ENCODE data around the gene TUBA8. TPM values are rescaled to one million over a fixed set of nuclear protein-coding genes. Genes with fewer than 3 reads are reported as not detected.
"Not testable (repeated sequence)": the region's sequence is repeated elsewhere in the genome, so short reads cannot be mapped to it uniquely, and the experiment has no call there.

The TUBA8 gene
- total RNA-seq, 6 donors from 2014 or later, result 0.61 to 1.2 (median 0.81) TPM; not detected in 1

DNA sequence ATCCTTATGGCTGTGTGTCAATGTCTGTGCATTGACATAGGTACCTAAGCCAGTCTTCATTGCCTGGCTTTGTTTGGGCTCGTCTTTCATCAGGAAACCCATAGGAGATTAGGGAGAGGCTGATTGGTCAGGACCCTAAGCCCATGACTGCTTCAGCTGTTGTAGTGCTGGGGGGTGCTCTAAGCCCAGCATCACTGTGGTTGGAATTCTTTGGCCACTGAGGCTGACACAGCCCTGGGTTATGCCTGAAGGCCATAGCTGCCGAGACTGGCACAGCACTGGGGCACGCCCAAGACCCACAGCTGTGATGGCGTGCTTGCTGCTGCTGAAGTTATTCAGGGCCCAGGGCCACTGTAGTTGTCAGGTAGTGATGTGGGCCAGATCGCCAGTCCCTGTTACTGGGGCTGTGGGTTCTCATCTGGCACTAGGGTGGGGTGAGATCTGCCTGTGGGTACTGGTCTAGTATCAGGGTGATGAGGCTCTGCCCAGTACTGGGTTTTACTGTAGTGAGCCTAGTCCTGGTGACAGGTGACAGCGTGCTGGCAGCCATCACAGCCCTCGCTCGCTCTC is 44.3 kb downstream of the TUBA8 start:
- Histone ChIP-seq H3K27ac (no peak overlapping the region), H3K4me3 (no peak overlapping the region), H3K9me3 (no peaks in the 10 kb centered on the region), H3K27me3 (no peaks in the 10 kb centered on the region), H3K4me1 (peaks cover 0 to 11% (median 7%) of the 10 kb centered on the region in 4 donors), H3K36me3 (peaks cover 0 to 14% (median 0%) of the 10 kb centered on the region in 4 donors)
- ATAC-seq (ENCODE audit: low FRiP score in 2 of 2) (peak in 1 of 2 donors; percentile 34), DNase-seq (no peak)
- 96% methylated on average over 4 to 8 of the region's 8 CpGs for WGBS, 2 donors
- TF ChIP-seq POLR2AphosphoS5 (IDR thresholded peaks at IDR 0.05) (no peak), POLR2A (IDR thresholded peaks at IDR 0.05) (no peak), CTCF (IDR thresholded peaks at IDR 0.05) (no peak), EP300 (IDR thresholded peaks at IDR 0.05) (no peak)

GRCh38 chr22:18155546-18155945 is 44.9 kb downstream of the TUBA8 start:
- peaks cover 0 to 14% (median 0%) of the 10 kb centered on the region in 4 donors for H3K36me3 ChIP-seq
- not testable (repeated sequence) for H3K4me3 ChIP-seq; H3K9me3 ChIP-seq; ATAC-seq (ENCODE audit: low FRiP score in 2 of 2); H3K27me3 ChIP-seq; H3K4me1 ChIP-seq; H3K27ac ChIP-seq
- WGBS, 2 donors, result 97 to 98% methylated on average over 8 to 34 of the region's 34 CpGs
- peak in 1 of 2 donors; percentile 81 for DNase-seq

- WGBS, 2 donors, result 60 to 61% methylated on average over 19 to 24 of the region's 24 CpGs
Measured at GRCh38 chr22:18156878-18157713, 46.5 kb downstream of the TUBA8 start.

GRCh38 chr22:18157714-18158028 is 47.1 kb downstream of the TUBA8 start:
- H3K4me3 ChIP-seq, result no peak overlapping the region
- DNase-seq (no peak), ATAC-seq (ENCODE audit: low FRiP score in 2 of 2) (no peak)
- peaks cover 0 to 14% (median 0%) of the 10 kb centered on the region in 4 donors for H3K36me3 ChIP-seq
- TF ChIP-seq POLR2A (IDR thresholded peaks at IDR 0.05), result no peak
- H3K9me3 ChIP-seq, result no peaks in the 10 kb centered on the region
- 85 to 88% methylated on average over 12 of the region's 12 CpGs for WGBS, 2 donors
- peak overlapping the region in 1 of 4 donors; percentile 30 for H3K27ac ChIP-seq
- H3K4me1 ChIP-seq, result no peaks in the 10 kb centered on the region
- H3K27me3 ChIP-seq, result no peaks in the 10 kb centered on the region

More at GRCh38 chr22:18156878-18157713, 46.5 kb downstream of the TUBA8 start:
- DNase-seq, result peak; percentile 41 to 84
- no peaks in the 10 kb centered on the region for H3K4me1 ChIP-seq
- peak; percentile 61 to 90 for ATAC-seq (ENCODE audit: low FRiP score in 2 of 2)
- H3K27me3 ChIP-seq, result no peaks in the 10 kb centered on the region
- TF ChIP-seq POLR2A (IDR thresholded peaks at IDR 0.05) (no peak), CTCF (IDR thresholded peaks at IDR 0.05) (peak in 5 of 6 experiments; percentile 30 to 52 (median 48))
- peaks cover 0 to 14% (median 0%) of the 10 kb centered on the region in 4 donors for H3K36me3 ChIP-seq
- no peak overlapping the region for H3K4me3 ChIP-seq
- H3K9me3 ChIP-seq, result no peaks in the 10 kb centered on the region
- peak overlapping the region in 1 of 4 donors; percentile 30 for H3K27ac ChIP-seq

DNA sequence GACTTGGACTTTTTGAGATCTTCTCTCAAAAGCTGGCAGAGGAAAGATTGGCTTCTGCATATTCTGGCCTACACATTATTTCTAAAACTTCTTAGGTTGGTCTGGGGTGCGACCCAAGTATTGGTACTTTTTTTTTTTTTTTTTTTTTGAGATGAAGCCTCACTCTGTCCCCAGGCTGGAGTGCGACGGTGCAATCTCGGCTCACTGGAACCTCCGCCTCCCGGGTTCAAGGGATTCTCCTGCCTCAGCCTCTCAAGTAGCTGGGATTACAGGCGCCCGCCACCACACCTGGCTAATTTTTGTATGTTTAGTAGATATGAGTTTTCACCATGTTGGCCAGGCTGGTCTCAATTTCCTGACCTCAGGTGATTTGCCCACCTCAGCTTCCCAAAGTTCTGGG is 50.0 kb downstream of the TUBA8 start:
- peaks cover 0 to 14% (median 1%) of the 10 kb centered on the region in 4 donors for H3K36me3 ChIP-seq
- 94 to 99% methylated on average over 8 of the region's 8 CpGs for WGBS, 2 donors
- not testable (repeated sequence) for DNase-seq; H3K9me3 ChIP-seq; H3K27me3 ChIP-seq; H3K4me3 ChIP-seq; ATAC-seq (ENCODE audit: low FRiP score in 2 of 2); H3K27ac ChIP-seq; H3K4me1 ChIP-seq

DNA sequence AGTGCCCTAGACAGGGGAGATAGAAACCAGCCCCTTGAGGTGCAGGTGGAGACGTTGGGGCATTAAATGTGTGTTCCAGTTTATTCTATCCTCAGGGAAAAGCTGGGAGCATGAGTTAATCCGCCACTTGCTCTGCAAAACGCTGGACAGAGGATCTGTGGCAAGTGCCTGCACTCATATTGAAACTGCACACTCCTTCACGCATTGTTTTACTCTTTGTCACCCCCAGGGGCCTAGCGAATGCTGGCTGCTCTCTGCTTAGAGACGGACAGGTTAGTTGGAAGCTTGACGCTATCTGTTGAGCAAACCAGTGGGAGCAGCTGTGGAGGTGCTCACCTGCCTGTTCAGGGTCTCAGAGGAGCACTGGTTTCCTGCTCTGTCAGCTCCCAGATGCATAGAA is 53.2 kb downstream of the TUBA8 start:
- not testable (repeated sequence) for ATAC-seq (ENCODE audit: low FRiP score in 2 of 2)

DNA sequence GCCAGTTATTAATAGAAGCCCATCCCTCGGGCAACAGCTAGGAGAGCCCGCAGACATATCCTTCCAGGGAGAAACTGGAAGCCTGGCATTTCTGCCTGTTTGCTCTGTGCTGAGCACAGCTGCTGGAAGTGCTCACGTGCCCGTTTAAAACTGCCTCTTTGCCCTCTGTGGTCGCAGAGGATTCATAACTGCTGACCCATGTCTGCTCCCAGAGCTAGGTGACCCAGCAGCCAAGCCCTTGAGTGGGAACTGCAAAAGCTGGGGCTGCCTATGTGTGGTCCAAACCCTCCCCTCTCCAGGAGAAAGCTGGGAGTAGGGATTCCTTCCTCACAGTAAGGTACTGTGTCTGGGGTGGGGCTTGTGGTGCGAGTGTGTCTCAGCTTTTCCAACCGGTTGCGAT is 54.0 kb downstream of the TUBA8 start:
- H3K4me3 ChIP-seq, H3K4me1 ChIP-seq, DNase-seq, H3K27ac ChIP-seq, H3K9me3 ChIP-seq, H3K27me3 ChIP-seq: not testable (repeated sequence)
- 78% methylated on average over 7 of the region's 8 CpGs; no CpG with 5 or more reads in 1 of the 2 donors for WGBS, 2 donors
- peaks cover 0 to 22% (median 9%) of the 10 kb centered on the region in 4 donors for H3K36me3 ChIP-seq
- ATAC-seq (ENCODE audit: low FRiP score in 2 of 2), result peak in 1 of 2 donors; percentile 50

More for the DNA sequence above, 53.2 kb downstream of the TUBA8 start:
- H3K36me3 ChIP-seq, result peaks cover 0 to 14% (median 4%) of the 10 kb centered on the region in 4 donors
- not testable (repeated sequence) for DNase-seq, H3K27me3 ChIP-seq, H3K27ac ChIP-seq, H3K4me1 ChIP-seq, H3K4me3 ChIP-seq, H3K9me3 ChIP-seq
- 83 to 90% methylated on average over 6 to 7 of the region's 7 CpGs for WGBS, 2 donors

GRCh38 chr22:18165356-18165755 is 54.7 kb downstream of the TUBA8 start:
- 64 to 72% methylated on average over 2 of the region's 7 CpGs for WGBS, 2 donors
- H3K27ac ChIP-seq; H3K9me3 ChIP-seq; DNase-seq; H3K4me3 ChIP-seq; H3K27me3 ChIP-seq; H3K4me1 ChIP-seq; ATAC-seq (ENCODE audit: low FRiP score in 2 of 2): not testable (repeated sequence)
- H3K36me3 ChIP-seq, result peaks cover 0 to 25% (median 10%) of the 10 kb centered on the region in 4 donors

GRCh38 chr22:18170284-18170683 is 59.7 kb downstream of the TUBA8 start:
- not testable (repeated sequence) for H3K4me3 ChIP-seq; H3K27me3 ChIP-seq; H3K27ac ChIP-seq; ATAC-seq (ENCODE audit: low FRiP score in 2 of 2); H3K4me1 ChIP-seq; H3K9me3 ChIP-seq
- WGBS, 2 donors, result 94 to 95% methylated on average over 16 to 17 of the region's 17 CpGs
- peak in 1 of 2 donors; percentile 46 for DNase-seq
- peaks cover 0 to 31% (median 19%) of the 10 kb centered on the region in 4 donors for H3K36me3 ChIP-seq

- WGBS, 2 donors, result 37 to 39% methylated on average over 3 of the region's 3 CpGs
- H3K4me1 ChIP-seq, H3K4me3 ChIP-seq, H3K9me3 ChIP-seq, H3K27ac ChIP-seq, H3K27me3 ChIP-seq, DNase-seq: not testable (repeated sequence)
- peaks cover 0 to 31% (median 18%) of the 10 kb centered on the region in 4 donors for H3K36me3 ChIP-seq
- peak in 1 of 2 donors; percentile 19 for ATAC-seq (ENCODE audit: low FRiP score in 2 of 2)
Measured at GRCh38 chr22:18172203-18172602, 61.6 kb downstream of the TUBA8 start.
